GM19043 (cell line): Measurements from ENCODE around the gene MAP2K6.
A peak's percentile ranks its signal among the peaks of the same experiment; 100 is the strongest.

Source experiments
- ATAC-seq: cut with Tn5 transposase; IDR thresholded peaks from one replicate; pipeline ENCODE4 v1.9.1; 2021; ENCODE audit warnings: low read depth; ENCODE audit not compliant: unreplicated experiment

Gene MAP2K6

GRCh38 chr17:69525920-69526841 lies 111.7 kb downstream of the MAP2K6 start:
- no peak for ATAC-seq

- no peak for ATAC-seq
These were observed 113.5 kb downstream of the MAP2K6 start for GRCh38 chr17:69528035-69528434.

- ATAC-seq: no peak
These were observed 119.2 kb downstream of the MAP2K6 start for GRCh38 chr17:69533481-69534234.

- no peak for ATAC-seq
These were observed 119.7 kb downstream of the MAP2K6 start for GRCh38 chr17:69534235-69534621.

GRCh38 chr17:69535016-69535570 lies 120.6 kb downstream of the MAP2K6 start:
- ATAC-seq: no peak

- no peak for ATAC-seq
These were observed 124.3 kb downstream of the MAP2K6 start for GRCh38 chr17:69538795-69539194.

- no peak for ATAC-seq
These were observed 124.8 kb downstream of the MAP2K6 start for GRCh38 chr17:69539274-69539673.

GRCh38 chr17:69539781-69540319 lies 125.4 kb downstream of the MAP2K6 start:
- ATAC-seq: no peak

- no peak for ATAC-seq
These were observed 125.9 kb downstream of the MAP2K6 start for GRCh38 chr17:69540356-69540755.

GRCh38 chr17:69547230-69547629 lies 132.7 kb downstream of the MAP2K6 start:
- ATAC-seq: no peak

GRCh38 chr17:69547947-69548346 lies 133.4 kb downstream of the MAP2K6 start:
- ATAC-seq: peak; percentile 65

GRCh38 chr17:69551212-69552010 lies 136.9 kb downstream of the MAP2K6 start:
- no peak for ATAC-seq

GRCh38 chr17:69552986-69553667 lies 138.6 kb downstream of the MAP2K6 start:
- ATAC-seq: no peak

- no peak for ATAC-seq
These were observed 140.6 kb downstream of the MAP2K6 start for GRCh38 chr17:69555056-69555455.

- ATAC-seq: no peak
These were observed 142.8 kb downstream of the MAP2K6 start for GRCh38 chr17:69557339-69557738.

GRCh38 chr17:69558796-69559195 lies 144.3 kb downstream of the MAP2K6 start:
- no peak for ATAC-seq

- ATAC-seq: no peak
These were observed 146.5 kb downstream of the MAP2K6 start for GRCh38 chr17:69560987-69561441.

- ATAC-seq: no peak
These were observed 147.0 kb downstream of the MAP2K6 start for GRCh38 chr17:69561462-69561861.

GRCh38 chr17:69565447-69565846 lies 150.9 kb downstream of the MAP2K6 start:
- ATAC-seq: no peak

- no peak for ATAC-seq
These were observed 152.6 kb downstream of the MAP2K6 start for GRCh38 chr17:69567130-69567529.
